GM21825 (cell line): ENCODE data around the gene POLR3K.

Experiments used
- ATAC-seq: cut with Tn5 transposase; IDR thresholded peaks from one replicate; pipeline ENCODE4 v1.9.1; 2021; ENCODE audit warnings: mild to moderate bottlenecking, moderate library complexity; ENCODE audit not compliant: unreplicated experiment

POLR3K gene

GRCh38 chr16:79151-80054, 26.0 kb upstream of the POLR3K start:
- no peak for ATAC-seq

- peak; percentile 4 for ATAC-seq
Measured at GRCh38 chr16:78444-79150, 25.2 kb upstream of the POLR3K start.

- ATAC-seq, result peak; percentile 71
Measured at GRCh38 chr16:77807-78443, 24.5 kb upstream of the POLR3K start, which contains the start of gene MPG. Gene MPG (plus strand): TSS chr16:78225. CDS start chr16:78310, 85 bp downstream.

GRCh38 chr16:77273-77806, 23.9 kb upstream of the POLR3K start:
- ATAC-seq, result peak; percentile 13

GRCh38 chr16:76535-77272, 23.3 kb upstream of the POLR3K start:
- no peak for ATAC-seq

- no peak for ATAC-seq
Measured at GRCh38 chr16:75580-76501, 22.4 kb upstream of the POLR3K start.

- no peak for ATAC-seq
Measured at GRCh38 chr16:74747-75334, 21.4 kb upstream of the POLR3K start.

- ATAC-seq, result no peak
Measured at GRCh38 chr16:74051-74746, 20.8 kb upstream of the POLR3K start.

GRCh38 chr16:72561-73548, 19.4 kb upstream of the POLR3K start, which contains the start of gene RHBDF1:
Gene RHBDF1 (minus strand): TSS chr16:72631. CDS start chr16:65015, 7,616 bp downstream.
- no peak for ATAC-seq

- ATAC-seq, result no peak
Measured at GRCh38 chr16:71540-72401, 18.4 kb upstream of the POLR3K start.

- ATAC-seq, result no peak
Measured at GRCh38 chr16:71210-71539, 17.8 kb upstream of the POLR3K start.

- ATAC-seq, result no peak
Measured at GRCh38 chr16:69181-69580, 15.8 kb upstream of the POLR3K start.

- ATAC-seq, result no peak
Measured at GRCh38 chr16:67884-68789, 14.7 kb upstream of the POLR3K start.

GRCh38 chr16:67183-67791, 13.9 kb upstream of the POLR3K start:
- no peak for ATAC-seq
